Epidermal melanocyte (primary cell): Measurements from ENCODE around the gene ARRDC3.
"Not testable (repeated sequence)": the region's sequence is repeated elsewhere in the genome, so short reads cannot be mapped to it uniquely, and the experiment has no call there.

ENCODE experiments used
- DNase-seq: peaks from one replicate; pipeline ENCODE4 v3.0.0; 2011; ENCODE audit warnings: low spot score; ENCODE audit not compliant: insufficient read length

ARRDC3 gene

DNA sequence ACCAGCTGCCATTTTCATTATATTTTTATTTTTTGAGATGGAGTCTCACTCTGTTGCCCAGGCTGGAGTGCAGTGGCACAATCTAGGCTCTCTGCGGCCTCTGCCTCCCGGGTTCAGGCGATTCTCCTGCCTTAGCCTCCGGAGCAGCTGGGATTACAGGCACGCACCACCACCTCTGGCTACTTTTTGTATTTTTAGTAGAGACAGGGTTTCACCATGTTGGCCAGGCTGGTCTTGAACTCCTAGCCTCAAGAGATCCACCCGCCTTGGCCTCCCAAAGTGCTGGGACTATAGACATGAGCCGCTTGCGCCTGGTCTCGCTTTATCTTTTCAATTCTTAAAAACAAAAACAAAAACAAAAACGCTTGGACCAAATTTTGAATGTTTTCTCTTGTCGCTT, 2.5 kb upstream of the ARRDC3 start:
- DNase-seq = not testable (repeated sequence)

- peak; percentile 75 for DNase-seq
These were observed 1.7 kb upstream of the ARRDC3 start for GRCh38 chr5:91384671-91385430.

DNA sequence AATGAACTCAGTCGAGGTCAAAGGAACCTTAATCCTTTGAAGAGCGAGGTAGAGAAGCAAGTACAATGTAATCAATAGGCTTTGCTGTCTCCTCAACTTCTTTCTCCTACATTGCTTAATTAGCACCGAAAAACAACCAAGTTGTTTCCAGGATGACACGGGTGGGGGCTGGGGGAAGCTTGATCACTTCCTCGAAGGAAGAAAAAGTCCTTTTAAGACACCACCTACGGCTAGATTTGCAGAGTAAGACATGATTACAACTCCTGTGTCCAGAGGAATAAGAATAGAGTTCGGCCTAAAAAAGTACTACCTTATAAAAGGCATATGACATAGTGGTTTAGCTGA, 811 bp upstream of the ARRDC3 start:
- DNase-seq = no peak

GRCh38 chr5:91382530-91383026, 539 bp downstream of the ARRDC3 start:
- no peak for DNase-seq

DNA sequence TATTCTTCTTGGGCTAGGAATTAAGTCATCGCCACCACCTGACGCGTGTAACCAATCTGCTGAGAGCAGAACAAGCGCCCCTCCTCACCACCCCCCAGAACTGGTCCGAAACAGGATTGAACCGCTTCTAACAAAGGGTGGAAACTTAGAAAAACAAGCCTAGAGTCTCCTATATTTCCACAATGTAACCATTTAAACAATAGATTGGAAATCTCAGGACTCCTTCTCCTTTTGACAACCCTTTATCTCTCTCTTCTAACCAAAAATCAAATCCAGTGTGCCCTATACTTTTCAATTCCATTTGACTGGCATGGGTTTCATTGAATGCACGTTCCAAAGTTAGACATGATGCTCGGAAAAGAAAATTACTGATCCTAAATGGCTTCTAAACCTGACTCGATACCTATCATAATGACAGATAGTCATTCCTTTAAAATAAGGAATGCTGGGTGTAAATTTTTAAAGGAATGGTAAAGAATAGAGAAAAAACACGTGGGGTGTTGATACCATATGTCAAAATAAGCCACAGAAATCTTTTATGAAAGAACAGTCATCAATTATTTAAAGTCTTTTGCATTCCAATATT, 1.2 kb downstream of the ARRDC3 start:
- DNase-seq = no peak

GRCh38 chr5:91381239-91381773, 1.8 kb downstream of the ARRDC3 start:
- no peak for DNase-seq

DNA sequence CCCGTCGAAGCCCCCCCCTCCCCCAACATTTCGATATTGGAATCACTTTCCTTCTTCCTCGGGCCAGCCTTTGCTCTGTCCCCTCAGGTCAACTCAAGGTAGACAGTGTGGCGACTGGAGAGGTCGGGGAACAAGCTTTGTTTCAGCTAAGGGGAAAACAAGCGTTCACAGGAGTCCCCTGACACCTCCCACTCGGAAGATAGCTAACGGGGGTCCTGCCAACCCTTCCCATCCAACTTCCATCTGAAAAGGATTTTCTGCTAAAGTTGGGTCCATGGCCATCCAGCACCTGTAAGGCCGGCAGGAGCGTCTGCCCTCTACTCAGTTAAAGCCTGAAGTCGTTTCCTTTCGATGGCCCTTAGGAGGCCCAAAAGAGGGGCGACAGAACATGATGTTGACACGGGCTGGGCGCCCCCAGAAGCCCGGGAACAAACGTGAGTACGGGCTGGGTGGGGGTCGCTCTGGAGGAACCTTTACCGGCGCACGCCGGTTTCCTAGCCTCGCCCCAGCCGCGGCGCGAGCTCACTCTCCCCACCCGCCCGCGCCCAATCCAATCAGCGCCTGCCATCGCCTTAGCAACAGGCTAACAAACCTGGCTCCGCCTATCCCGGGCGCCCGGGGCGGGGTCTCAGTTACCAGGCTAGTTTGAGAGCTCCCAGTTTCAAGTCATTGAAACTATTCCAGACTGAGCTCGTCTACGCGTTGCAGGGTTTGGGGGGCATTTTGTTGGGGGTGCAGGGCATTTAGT, 2.5 kb downstream of the ARRDC3 start:
- peak; percentile 85 for DNase-seq

- peak; percentile 55 for DNase-seq
These were observed 3.1 kb downstream of the ARRDC3 start for GRCh38 chr5:91379914-91380490.

DNA sequence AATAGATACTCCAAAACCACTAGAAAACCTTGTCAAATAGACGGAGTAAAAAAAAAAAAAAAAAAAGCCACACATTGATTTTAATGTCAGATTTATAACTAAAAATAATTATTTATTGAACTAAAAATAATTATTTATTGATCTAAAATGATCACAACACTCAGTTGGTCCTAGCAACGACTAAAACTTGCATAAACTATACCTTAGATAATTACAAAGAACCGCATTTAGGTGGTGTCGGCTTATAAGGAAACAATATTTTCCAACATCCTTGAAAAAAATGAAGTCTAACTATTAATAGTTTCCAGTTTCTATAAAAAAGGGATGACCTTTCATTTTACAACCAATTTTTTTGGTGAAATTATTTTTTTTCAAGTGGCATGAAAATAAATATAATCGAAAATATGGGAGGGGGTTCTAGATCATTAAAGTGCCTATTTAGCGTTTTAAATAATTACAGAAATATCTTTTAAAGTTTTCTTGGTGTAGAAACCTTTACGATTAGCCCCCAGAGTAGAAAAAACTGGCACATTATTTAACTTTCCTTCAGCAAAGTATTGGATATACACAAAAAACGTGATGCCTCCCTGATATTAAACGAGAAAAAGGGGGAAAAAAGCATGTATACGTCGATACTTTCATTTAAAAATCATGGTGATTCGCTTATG, 3.7 kb downstream of the ARRDC3 start:
- no peak for DNase-seq

DNA sequence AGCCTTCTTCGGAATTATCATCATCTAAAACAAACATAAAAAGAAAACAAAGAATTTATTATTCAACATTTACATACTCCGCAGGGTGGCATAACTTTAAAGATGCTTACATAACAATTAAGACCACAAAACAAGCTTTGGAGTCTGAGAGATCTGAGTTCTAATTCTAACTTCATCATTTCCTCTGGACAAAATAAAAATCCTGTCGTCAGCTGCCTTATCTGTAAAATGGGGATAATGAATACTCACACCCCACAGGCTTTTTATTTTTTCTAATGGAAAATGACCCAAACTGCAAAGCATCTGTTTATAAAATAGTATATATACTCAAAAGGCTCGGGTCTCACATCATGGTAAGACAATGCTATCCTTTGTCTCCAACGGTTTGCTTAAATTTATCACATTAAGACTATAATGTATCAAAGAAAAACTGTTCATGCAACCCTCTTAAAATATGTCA, 4.3 kb downstream of the ARRDC3 start:
- DNase-seq = no peak

DNA sequence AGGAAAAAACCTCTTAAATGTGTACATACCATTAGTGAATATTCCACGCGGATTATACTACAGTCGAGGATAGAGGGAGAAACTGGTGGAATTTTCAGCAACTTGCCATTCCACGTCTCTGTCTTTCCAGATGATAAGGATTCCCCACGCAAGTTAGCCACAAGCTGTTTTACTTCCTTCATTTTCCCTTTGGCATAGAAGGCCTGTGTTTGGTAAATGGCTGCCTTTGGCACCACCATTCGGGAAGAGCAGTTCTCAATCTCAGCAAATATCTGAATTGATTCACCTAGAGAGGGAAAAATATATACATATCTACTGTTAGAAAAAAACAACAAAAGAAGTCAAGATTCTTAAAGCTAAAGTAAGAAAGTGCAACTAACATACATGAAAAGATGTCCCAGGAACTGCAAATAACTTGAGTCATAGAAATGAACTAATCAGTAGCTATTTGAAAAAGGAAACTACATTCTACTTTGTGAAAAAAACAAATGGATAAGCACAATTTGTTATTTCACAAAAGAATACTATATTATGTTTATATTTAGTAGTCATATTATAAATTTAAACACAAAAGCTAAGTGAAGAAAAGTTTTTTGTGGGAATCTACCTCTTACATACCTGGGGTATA, 8.1 kb downstream of the ARRDC3 start:
- DNase-seq = no peak

DNA sequence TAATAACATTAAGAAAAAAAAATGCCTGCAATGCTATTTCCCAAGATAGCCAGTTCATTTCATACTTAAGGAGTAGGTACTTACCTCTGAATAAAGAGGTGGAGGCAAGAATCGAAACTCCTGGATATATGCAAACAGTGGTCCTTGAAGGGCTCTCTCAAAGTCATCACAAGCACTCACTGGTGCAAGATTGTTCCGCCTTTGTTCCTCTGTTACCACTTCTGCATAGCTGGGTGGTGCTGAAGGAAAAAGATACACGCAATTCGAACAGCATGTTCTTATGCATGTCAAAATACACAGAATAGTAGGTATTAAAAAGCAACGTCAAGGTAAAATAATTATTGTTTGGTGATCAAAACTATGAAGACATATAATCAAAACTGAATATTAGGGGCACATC, 9.5 kb downstream of the ARRDC3 start:
- DNase-seq = no peak

GRCh38 chr5:91373006-91373405, 10.1 kb downstream of the ARRDC3 start:
- DNase-seq = no peak

- no peak for DNase-seq
These were observed 13.6 kb downstream of the ARRDC3 start for GRCh38 chr5:91369480-91369879.

- DNase-seq = no peak
These were observed 15.0 kb downstream of the ARRDC3 start for GRCh38 chr5:91367908-91368648.

DNA sequence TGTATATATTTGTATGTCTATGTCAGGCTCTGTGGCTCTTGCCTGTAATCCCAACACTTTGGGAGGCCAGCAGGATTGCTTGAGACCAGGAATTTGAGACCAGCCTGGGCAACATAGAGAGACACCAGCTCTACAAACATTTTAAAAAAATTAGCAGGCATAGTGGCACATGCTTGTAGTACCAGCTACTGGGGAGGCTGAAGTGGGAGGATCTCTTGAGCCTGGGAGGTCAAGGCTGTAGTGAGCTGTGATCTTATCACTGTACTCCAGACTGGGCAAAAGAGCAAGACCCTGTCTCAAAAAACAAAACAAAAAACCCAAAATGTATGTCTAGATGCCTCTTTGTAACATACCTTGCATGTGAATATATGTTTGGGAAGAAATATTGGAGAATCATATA, 15.8 kb downstream of the ARRDC3 start:
- no peak for DNase-seq

DNA sequence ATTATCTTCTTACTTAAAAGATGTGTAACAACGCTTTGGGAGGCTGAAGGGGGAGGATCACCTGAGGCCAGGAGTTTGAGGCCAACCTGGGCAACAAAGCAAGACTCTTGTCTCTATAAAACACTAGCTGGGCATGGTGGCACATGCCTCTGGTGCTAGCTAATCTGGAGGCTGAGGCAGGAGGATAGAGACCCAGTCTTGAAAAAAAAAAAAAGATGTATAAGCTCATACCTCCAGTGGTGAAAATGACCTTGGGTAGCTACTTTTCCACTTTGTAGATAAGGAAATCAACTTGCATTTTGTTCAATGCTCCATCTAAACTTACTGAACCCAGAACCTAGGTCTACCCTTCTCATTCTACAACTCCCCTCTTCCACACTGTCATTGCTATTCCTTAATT, 16.6 kb downstream of the ARRDC3 start:
- no peak for DNase-seq

GRCh38 chr5:91365498-91365897, 17.6 kb downstream of the ARRDC3 start:
- no peak for DNase-seq

DNA sequence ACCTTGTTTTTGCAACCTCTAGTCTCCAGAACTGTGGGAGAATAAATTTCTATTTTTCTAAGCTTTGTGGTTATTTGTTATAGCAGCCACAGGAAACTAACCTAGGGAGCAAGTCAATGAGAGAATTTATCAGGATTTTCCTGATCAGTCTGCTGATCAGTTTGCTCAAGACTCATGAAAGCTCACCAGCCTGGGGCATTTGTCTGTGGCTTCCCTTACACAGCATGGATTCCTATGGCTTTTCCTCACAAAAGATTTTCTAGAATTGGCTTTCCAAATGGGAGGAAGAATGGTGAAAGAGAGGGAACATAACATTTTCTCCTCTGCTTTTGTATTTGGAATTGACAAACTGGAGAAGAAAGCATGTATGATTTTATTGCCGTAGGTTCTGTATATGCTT, 20.2 kb downstream of the ARRDC3 start:
- DNase-seq = no peak

- DNase-seq = no peak
These were observed 21.3 kb downstream of the ARRDC3 start for GRCh38 chr5:91361790-91362189.
